Amniotic epithelial cell (primary cell): ENCODE measurements around the gene PTPRO.

Experiments used
- DNase-seq: peaks from one replicate; pipeline ENCODE4 v3.0.0-alpha.2; 2010; ENCODE audit warnings: low read depth

The PTPRO gene

GRCh38 chr12:15322164-15323061, at the start of gene PTPRO:
Gene PTPRO (plus strand): TSS chr12:15322508.
- DNase-seq: peak; percentile 1

- DNase-seq: peak; percentile 49
Observed at GRCh38 chr12:15273896-15274295, 48.4 kb upstream of the PTPRO start.

DNA sequence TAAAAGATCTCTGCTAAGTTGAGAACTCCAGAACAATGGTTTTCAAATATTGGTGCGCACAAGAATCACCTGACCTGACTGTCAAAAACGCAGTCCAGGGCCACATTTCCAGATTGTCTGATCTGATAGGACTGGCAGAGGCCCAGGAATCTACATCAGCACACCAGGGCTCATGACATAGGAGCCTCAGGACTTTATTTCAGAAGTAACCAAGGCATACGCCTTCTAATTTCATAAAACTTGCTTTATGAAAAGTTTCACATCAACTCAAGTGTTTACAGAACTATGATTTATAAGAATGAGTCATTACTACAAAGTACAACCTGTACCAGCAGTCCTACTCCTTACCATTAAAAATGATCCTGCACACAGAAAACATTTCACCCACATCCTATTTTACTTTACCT, 47.7 kb upstream of the PTPRO start:
- DNase-seq: peak; percentile 95

- DNase-seq: peak; percentile 61
Observed at GRCh38 chr12:15276088-15276698, 46.1 kb upstream of the PTPRO start.

DNA sequence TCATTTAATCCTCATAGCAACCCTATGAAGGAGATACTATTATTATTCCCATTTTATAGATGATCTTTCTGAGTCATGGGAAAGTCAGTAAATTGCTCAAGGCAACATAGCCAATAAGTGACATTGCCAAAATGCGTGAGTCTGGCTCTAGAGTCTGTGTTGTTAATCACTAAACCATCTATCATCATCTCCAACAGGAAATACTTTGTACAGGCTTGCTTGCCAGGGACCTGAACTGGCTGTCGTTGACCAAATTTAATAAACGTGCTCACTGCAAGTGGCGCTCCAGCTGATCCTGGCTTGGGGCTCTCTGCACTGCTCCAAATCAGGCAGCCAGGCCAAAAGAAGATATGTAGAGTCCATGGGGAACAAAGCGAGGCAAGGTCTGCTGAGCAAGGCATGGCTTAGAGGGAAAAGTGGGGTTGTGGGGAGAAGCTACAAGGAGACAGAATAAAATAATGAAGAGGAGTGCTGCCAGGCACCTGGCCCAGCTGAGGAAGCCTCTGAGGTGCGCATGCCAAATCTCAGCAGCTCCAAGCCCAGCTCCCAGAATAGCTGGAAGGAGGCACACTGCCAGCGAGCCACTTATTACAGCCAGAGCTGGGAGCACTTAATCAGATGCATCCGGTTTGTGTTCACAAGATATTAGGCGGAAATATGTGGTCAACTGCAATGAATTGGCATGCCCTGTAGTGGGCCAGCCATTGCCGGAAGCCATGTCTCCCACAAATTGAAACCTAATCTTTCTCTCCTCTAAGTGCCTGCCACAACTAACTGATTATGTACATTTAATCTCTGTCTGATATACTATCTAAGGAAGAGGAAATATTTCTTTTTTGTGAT, 43.3 kb upstream of the PTPRO start:
- DNase-seq: peak; percentile 21

GRCh38 chr12:15280930-15281329, 41.4 kb upstream of the PTPRO start:
- DNase-seq: no peak

GRCh38 chr12:15289192-15289591, 33.1 kb upstream of the PTPRO start:
- peak; percentile 32 for DNase-seq

DNA sequence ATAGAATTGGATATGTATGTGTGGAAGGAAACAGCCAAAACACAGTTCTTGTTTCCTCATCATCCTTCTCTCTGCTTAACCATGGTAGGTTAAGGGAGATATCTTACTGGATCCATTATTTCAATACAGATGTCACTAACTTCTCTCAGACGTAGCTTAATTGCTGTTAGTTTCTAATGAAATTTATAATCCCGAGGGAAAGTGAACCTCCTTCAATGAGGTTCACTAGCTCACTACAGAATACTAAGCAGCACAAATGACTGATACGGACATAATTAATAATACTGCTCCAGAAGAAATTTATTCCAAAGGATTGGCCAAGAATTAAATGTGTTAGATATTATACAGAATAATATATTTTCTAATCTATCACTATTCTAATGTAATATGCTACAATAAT, 28.6 kb upstream of the PTPRO start:
- no peak for DNase-seq

- no peak for DNase-seq
Observed at GRCh38 chr12:15299947-15300346, 22.4 kb upstream of the PTPRO start.

DNA sequence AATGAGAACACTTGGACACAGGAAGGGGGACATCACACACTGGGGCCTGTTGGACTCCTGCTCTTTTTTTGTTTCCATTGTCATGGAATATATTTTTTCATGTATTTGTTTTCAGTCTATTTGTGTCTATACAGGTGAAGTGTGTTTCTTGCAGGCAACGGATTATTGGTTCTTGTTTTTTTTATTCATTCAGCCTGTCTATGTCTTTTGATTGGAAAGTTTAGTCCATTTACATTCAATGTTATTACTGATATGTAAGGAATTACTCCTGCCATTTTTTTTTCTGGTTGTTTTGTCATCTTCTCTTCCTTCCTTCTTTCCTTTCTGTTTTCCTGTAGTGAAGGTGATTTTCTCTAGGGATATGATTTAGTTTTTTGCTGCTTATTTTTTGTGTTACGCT, 18.0 kb upstream of the PTPRO start:
- no peak for DNase-seq

DNA sequence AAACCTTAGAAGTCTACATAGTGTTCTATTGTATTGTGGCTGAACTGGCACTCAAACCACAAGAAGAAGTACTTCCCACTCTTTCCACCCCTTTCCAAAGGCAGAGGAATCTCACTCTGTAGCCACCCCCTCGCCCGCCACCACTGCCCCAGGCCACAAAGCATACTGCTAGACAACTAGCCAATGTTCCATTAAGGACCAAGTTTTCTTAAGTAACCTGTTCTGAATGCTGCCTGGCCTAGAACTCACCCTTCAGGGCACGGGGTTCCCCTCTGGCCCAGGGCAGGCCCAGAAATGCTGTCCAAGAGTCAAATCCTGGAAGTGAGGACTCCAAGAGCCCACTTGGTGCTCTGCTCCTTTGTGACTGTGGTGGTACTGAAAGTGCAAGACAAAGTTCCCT, 15.7 kb upstream of the PTPRO start:
- no peak for DNase-seq

GRCh38 chr12:15307079-15307478, 15.2 kb upstream of the PTPRO start:
- no peak for DNase-seq

- no peak for DNase-seq
Observed at GRCh38 chr12:15318841-15319240, 3.5 kb upstream of the PTPRO start.

DNA sequence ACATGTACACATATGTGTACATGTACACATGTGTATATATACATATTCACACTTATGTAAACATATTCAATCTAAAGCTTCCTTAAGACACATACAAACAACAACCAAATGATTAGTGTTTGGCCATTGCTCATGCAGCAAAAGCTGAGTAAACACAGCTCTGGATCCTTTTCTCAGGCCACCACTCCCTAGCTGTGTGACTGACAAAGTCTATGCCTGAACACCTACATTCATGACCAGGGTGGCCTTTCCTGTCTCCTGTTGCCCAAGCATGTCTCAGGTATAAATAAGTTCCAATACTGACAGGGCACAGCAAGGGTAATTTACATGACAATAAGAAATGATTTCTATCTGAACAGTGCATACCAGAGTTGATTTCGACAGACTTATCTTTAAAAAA, 1.4 kb upstream of the PTPRO start:
- no peak for DNase-seq

DNA sequence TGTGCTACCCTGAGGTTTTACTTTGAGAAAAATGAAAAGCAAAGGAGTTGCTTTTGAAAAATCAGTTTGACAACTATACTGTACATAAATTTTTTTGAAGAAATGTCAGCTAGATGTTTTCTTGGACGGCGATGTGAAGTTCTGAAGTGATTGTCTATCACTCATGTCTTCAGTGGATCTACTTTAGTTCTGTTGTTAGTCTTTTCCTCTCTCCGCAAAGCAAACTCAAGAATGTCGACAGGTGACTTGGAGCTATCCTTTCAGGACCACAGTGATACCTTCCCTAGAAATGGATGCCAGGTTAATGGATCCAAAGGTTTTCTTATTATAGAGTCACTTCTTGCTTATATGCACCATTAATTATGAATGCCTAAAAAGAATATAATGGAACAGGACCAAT, 1.2 kb downstream of the PTPRO start:
- DNase-seq: peak; percentile 1

DNA sequence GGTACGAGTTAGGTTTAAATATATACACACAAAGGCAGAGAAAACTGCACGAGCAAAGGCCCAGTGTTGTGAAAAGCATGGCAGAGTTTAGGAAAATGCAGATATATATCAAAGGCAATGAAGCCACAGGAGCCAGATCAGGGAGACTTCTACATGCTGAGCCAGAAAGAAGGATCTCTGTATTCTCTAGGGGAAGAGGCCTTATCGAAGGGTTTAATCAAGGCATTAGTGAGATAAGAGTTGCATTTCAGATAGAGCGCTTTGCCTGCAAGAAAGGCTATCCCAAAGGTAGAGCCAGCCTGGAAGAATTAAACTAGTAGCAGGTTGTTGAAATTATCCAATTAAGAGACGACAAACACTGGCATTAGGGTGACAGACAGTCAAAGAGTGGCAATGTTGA, 7.6 kb downstream of the PTPRO start:
- no peak for DNase-seq

DNA sequence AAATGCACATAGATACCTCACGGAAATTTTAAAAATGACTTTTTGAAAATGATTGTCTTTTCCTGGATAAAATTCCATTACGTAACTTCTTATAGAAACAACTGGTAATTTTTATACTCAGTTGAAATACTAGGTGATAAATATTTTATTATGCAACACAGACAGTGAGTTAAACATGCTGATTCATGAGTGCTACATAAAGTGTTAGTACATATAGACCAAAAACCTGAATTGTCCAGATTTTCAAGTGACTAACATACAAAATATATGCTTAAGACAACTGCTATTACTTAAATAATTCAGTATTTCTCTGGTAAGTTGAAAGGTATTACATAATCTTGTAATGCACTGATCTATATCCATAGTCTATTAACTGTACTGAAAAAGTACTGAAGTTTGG, 11.9 kb downstream of the PTPRO start:
- peak; percentile 6 for DNase-seq

DNA sequence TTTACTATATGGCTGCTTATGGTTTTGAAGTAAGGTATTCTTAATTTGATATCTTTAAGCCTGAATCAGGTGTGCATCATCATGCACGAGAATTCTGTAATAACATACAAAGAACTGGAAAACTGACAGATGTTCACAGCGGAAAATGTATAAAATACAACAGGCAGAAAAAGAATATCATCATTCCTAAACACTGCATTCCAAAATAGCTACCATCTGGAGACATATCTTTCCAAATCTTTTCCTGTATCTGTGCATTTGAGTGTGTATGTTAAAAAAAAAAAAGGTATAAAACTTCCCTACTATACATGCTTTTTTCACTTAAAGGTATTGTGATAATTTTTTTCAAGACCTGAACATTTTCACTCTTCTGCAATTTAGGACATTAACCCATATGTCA, 13.7 kb downstream of the PTPRO start:
- DNase-seq: no peak

GRCh38 chr12:15336768-15337553, 14.7 kb downstream of the PTPRO start:
- peak; percentile 75 for DNase-seq

GRCh38 chr12:15341371-15341770, 19.1 kb downstream of the PTPRO start:
- no peak for DNase-seq

DNA sequence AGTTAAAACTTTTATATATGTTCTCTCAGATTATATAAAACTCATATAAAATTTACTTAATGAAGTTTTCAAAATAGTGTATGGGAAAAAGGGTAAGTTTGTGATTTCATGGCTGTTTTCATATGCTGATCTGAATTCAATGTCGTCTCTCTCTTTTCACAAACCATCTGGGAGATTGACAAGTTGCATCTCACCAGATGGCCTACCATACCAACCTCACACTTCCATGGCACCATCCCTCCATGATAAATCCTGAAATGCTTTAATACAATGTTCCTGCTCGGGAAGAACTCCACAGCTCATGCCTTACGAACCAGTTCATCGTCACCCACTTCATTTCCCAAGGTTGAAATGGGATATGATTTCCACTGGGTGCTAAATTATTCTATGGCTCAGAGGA, 22.3 kb downstream of the PTPRO start:
- no peak for DNase-seq

GRCh38 chr12:15346488-15346887, 24.2 kb downstream of the PTPRO start:
- no peak for DNase-seq
